NCI-H2107 treated with DMSO at 0.1 percent for 48 hours (cell line): ENCODE measurements around the gene GPR156.
"Not testable (repeated sequence)": the region's sequence is repeated elsewhere in the genome, so short reads cannot be mapped to it uniquely, and the experiment has no call there.

Experiments used
- DNase-seq: peaks from one replicate; lab custom pipeline; 2025; ENCODE audit not compliant: unreplicated experiment; lab: John Stamatoyannopoulos, UW

The GPR156 gene

DNA sequence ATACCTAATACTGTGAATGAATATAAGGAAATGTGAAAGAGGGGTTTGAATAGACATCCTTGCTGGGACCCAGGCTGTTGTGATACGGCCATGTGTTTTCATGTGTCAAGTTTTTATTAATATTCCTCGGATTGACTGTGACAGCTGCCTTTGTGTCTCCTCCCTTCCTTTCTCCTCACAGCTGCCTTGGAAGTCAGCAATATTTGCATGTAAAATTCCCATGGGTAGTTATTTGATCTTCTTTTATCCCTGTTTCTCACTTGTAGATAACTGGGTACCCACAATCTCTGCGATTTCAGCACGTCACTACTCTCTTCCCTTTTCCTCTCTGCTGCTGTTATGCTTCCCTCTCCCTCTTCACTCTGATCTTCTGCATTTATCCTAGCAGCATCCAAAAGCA is 9.4 kb downstream of the GPR156 start:
- peak; percentile 59 for DNase-seq

- DNase-seq = peak; percentile 86
Measured at GRCh38 chr3:120274739-120275167, 10.3 kb downstream of the GPR156 start.

- no peak for DNase-seq
Measured at GRCh38 chr3:120272286-120272685, 12.7 kb downstream of the GPR156 start.

DNA sequence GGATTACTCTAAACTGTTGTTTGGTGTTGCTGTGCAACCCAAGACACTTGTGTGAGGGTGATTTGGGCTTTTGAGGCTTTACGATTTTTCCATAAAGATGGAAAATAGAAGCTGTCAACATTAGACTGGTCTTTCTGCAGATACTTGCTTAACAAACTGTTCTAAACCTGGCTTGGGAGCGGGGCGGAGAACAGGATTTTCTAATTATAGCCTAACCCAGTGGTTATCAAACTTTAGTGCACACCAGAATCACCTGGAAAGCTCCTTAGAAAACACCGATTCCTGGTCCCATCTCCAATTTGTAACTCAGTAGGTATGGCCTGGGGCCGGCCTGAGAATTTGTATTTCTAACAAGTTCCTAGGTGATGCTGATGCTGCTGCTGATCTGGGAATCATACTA is 19.0 kb downstream of the GPR156 start:
- DNase-seq = no peak

GRCh38 chr3:120264963-120265362 is 20.1 kb downstream of the GPR156 start:
- DNase-seq = no peak

GRCh38 chr3:120263792-120264191 is 21.2 kb downstream of the GPR156 start:
- no peak for DNase-seq

DNA sequence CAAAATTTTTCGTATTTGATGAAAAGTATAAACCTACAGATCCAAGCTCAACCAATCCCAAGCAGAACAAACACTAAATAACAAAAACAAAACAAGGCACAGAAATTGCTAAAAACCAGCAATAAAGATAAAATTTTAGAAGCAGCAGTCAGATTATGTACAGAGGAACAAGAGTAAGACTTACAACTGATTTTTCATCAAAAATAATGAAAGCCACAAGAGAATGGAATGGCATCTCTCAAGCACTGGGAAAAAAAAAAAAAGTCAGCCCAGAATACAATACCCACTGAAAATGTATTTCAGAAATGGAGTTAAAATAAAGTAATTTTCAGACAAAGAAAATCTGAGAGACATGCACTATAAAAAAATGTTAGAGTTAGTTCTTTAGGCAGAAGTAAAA is 27.0 kb downstream of the GPR156 start:
- DNase-seq = no peak

GRCh38 chr3:120245386-120245785 is 39.6 kb downstream of the GPR156 start:
- no peak for DNase-seq

GRCh38 chr3:120244834-120245225 is 40.2 kb downstream of the GPR156 start:
- peak; percentile 67 for DNase-seq

DNA sequence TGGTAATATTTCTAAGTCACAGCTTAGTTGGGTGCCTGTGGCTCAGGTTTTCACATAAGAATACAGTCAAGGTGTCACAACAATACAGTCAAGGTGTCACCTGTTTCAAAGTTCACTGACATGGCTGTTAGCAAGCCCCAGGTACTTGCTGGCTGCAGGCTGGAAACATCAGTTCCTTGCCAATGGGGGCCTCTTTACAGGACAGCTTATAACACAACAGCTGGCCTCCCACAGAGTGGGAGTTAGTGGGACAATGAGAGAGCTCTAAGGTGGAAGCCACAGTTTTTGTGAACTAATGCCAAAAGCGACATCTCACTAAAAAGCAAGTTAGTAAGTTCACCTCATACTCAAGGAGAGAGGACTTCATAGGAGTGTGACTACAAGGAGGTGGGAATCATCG is 45.4 kb downstream of the GPR156 start:
- DNase-seq = no peak

- no peak for DNase-seq
Measured at GRCh38 chr3:120227710-120228347, 57.2 kb downstream of the GPR156 start.

DNA sequence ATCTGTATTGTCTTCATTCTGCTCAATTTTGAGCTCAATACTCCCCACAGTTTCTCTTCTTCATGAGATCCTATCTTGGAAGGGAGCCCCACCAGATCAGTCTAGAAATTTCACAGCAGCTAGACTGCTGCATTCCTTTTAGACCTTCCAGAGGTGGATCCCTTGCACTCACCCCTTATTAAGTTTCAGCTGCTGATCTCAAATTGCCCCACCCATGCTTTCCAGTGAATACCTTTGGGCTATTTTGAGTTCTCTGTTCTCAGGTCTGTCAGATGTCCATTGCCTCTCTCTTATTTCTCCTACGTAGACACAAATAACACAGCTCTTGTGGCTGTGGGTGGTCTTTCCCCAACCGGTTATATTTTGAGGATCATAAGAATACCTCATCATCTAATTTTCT is 60.8 kb downstream of the GPR156 start:
- DNase-seq = no peak

GRCh38 chr3:120218981-120219380 is 66.0 kb downstream of the GPR156 start:
- DNase-seq = no peak

DNA sequence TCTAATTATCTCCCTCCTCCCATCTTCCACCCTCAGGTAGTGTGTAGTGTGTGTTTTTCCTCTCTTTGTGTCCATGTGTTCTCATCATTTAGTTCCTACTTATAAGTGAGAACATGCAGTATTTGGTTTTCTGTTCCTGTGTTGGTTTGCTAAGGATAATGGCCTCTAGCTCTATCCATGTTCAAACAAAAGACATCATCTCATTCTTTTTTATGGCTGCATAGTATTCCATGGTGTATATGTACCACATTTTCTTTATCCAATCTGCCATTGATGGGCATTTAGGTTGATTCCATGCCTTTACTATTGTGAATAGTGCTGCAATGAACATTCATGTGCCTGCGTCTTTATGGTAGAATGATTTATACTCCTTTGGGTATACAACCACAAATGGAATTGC is 68.4 kb downstream of the GPR156 start:
- not testable (repeated sequence) for DNase-seq

GRCh38 chr3:120214176-120214575 is 70.8 kb downstream of the GPR156 start:
- no peak for DNase-seq

DNA sequence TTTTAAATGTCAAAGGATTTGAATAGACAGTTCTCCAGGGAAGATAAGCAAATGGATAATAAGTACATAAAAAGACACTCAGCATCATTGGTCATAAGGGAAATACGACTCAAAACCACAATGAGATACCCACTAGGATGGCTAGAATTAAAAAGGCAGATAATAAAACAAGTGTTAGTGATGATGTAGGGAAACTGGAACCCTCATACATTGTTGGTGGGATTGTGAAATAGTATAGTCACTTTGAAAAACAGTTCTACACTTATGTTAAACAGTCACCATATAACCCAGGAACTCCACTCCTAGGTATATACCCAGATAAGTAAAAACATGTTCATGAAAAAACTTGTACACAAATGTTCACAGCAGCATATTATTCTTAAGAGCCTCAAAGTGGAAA is 72.5 kb downstream of the GPR156 start:
- no peak for DNase-seq

GRCh38 chr3:120209425-120209824 is 75.6 kb downstream of the GPR156 start:
- no peak for DNase-seq

- no peak for DNase-seq
Measured at GRCh38 chr3:120204338-120204737, 80.7 kb downstream of the GPR156 start.

- DNase-seq = no peak
Measured at GRCh38 chr3:120203621-120204020, 81.4 kb downstream of the GPR156 start.

DNA sequence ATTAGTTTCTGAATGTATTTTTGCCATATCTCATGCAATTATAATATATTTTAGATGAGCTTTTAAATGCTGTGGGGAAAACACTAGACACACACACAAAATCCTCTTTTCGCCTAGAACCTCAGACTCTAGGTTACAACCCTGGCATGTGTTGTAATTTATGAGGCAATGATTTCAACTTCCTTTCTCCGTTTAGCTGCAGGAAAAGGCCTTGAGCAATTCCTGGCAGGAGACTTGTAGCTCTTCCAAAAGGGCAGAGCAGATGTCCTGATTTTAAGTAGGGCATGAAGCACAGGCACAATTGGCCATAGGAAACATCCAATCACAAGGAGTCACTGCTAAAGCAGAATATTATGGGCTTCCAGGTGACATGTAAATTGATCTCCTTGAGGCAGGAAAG is 82.0 kb downstream of the GPR156 start:
- peak; percentile 5 for DNase-seq

DNA sequence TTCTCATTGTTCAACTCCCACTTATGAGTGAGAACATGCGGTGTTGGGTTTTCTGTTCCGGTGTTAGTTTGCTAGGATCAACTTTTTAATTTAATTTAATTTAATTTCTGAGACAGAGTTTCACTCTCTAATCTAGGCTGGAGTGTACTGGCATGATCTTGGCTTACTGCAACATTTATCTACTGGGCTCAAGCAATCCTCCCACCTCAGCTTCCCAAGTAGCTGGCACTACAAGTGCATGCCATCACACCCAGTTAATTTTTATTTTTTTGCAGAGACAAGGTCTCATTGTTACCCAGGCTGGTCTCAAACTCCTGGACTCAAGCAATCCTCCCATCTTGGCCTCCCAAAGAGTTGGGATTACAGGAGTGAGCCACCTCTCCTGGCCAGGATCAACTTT is 82.7 kb downstream of the GPR156 start:
- no peak for DNase-seq

- no peak for DNase-seq
Measured at GRCh38 chr3:120200493-120201235, 84.4 kb downstream of the GPR156 start.
